HL-60/S4 treated with phorbol 12-myristate 13-acetate at 8.2 ng/mL for 4 days and 3 days (cell line): ENCODE results near the gene PRKG1.
"Not testable (repeated sequence)": the region's sequence is repeated elsewhere in the genome, so short reads cannot be mapped to it uniquely, and the experiment has no call there.

Experiments used
- in situ Hi-C: fragments of 300-500 bp; cut with MboI; formaldehyde crosslinking; loops from 2 replicates; pipeline ENCODE4 v1.15.0; 2022; ENCODE audit warnings: low sequenced_read_pairs

PRKG1 gene

DNA sequence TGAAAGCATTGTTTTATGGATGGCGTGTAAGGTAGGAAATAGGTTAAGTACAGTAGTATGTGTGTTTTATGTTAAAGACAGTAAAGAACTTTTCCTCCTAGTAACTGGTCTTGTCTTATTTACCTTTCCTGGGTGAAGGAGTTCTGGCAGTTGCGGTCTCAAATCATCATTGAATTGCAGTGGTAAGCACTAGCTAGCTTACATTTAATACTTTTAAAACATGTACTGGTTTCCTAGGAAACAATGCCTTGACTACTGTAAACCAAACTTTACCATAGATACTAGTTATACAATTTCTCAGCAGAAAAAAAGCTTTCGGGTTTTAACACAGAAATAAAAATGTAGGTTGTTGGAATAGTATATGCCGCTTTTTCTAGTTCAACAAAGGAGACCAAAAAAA, 37.7 kb downstream of the PRKG1 start:
- in situ Hi-C loops = no loop called here

- in situ Hi-C loops = no loop called here
These were observed 38.7 kb downstream of the PRKG1 start for GRCh38 chr10:51113007-51113406.

DNA sequence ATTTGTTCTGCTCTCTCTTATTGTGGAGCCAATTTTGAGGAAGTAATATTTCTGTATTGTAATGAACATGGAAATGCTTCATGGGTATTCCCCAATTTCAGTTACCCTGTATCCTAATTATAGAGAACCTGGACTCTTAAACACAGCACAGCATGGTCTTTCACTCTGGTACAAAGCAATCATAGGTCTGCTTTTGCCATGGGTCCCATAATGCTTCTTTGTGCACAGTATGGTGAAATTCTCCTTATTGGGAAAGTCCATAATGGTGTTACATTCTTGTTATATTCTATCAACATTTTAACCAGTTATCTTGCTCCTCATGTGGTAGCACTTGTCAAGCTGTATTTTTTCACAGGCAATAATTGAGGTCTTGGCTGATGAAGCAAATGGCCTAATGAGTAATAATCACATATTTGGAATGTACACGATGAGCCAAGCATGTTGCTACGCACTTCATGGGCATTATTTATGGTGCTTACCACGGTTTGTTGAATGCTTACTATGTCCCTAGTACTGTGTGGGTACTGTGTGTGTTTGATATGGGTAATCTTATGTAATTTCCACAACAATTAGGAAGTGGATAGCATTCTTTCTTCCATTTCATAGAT, 42.9 kb downstream of the PRKG1 start:
- in situ Hi-C loops = no loop called here

GRCh38 chr10:51117794-51118193, 43.5 kb downstream of the PRKG1 start:
- in situ Hi-C loops = no loop called here

GRCh38 chr10:51119441-51119840, 45.2 kb downstream of the PRKG1 start:
- in situ Hi-C loops = no loop called here

DNA sequence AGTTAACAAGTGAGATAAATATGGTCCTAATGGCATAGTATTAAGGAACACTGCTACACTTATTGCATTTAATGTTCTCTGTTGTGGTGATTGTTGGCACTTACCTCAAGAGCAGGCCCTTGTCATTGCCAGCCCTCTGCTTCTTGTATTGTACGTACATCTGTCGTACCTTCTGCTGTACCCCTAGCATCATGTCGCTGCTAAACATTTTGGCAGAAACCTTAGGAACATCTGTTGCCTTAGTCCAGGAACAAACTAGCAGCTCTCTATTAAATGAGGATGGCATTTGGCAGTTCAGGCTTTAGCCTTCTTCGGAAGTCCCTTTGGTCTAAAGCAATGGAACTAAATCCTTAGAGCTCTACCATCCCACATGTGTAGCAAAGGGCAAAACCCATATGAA, 47.6 kb downstream of the PRKG1 start:
- in situ Hi-C loops = no loop called here

DNA sequence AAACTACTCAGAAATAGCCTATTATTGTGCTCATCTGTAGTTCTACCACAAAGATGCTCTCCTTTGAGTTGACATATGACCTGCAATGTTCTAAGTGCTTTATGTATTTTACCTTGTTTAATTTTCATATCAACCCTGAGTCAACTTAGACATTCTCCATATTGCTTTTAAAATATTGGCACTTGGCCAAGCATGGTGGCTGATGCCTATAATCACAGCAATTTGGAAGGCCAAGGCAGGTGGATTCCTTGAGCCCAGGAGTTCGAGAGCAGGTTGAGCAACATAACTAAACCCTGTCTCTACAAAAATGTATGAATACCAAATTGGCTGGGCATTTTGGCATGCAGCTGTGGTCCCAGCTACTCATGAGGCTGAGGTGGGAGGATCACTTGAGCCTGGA, 50.6 kb downstream of the PRKG1 start:
- in situ Hi-C loops = no loop called here

DNA sequence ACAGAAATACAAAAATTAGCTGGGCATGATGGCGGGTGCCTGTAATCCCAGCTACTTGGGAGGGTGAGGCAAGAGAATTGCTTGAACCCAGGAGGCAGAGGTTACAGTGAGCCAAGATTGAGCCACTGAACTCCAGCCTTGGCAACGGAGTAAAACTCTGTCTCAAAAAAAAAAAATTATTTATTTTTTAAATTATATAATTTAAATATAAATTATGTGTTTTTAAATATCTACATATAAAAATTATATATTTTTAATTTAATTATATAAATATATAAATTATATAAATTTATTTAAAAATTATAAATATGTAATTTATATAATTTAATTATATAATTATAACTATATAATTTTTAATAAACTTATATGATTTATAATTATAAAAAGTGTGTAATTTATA, 51.2 kb downstream of the PRKG1 start:
- in situ Hi-C loops = no loop called here

GRCh38 chr10:51129946-51130544, 55.8 kb downstream of the PRKG1 start:
- in situ Hi-C loops = no loop called here

- in situ Hi-C loops = no loop called here
These were observed 63.7 kb downstream of the PRKG1 start for GRCh38 chr10:51137756-51138529.

DNA sequence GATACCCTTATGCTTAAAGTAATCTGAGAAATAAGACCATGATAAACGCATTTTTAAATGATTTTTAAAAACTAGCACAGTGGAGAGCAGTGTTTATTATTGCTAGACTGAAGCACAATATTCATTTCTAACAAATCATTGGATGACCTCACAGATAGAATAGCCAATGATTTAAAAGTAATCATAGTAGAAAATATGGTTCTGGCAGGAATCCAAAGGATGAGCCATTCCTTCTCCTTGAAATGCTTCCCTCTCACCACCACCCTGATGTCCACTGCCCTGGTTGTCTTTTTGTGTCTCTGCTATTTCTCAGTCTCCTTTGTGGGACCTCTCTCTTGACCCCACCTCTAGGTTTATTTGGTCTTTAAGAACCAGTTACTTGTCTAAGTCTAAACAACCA, 64.9 kb downstream of the PRKG1 start:
- in situ Hi-C loops = no loop called here

DNA sequence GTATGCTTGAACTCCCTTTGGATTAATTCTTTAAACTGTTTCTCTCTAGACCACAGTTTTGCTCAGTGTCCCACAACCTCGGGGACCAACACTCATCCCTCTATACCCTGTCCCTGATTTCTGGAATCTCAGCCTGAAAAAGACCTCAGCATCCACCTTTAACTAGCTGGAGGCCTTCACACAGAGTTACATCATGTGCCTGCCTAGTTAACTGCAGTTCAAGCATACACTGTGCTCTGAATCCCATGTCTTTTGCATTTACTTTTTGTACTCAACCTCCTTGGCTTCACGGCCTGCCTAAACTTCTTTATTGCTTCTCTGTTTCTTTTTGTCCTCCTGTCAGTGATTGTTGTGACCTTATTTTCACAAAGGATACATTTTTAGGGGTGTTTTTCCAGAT, 66.7 kb downstream of the PRKG1 start:
- in situ Hi-C loops = no loop called here

GRCh38 chr10:51144161-51144781, 70.0 kb downstream of the PRKG1 start:
- in situ Hi-C loops = no loop called here

- in situ Hi-C loops = no loop called here
These were observed 71.1 kb downstream of the PRKG1 start for GRCh38 chr10:51145375-51145774.

GRCh38 chr10:51147644-51148399, 73.5 kb downstream of the PRKG1 start:
- in situ Hi-C loops = no loop called here

- in situ Hi-C loops = no loop called here
These were observed 82.6 kb downstream of the PRKG1 start for GRCh38 chr10:51156926-51157325.

GRCh38 chr10:51158832-51159231, 84.5 kb downstream of the PRKG1 start:
- in situ Hi-C loops = no loop called here

- in situ Hi-C loops = no loop called here
These were observed 85.6 kb downstream of the PRKG1 start for GRCh38 chr10:51159841-51160240.

- in situ Hi-C loops = no loop called here
These were observed 87.7 kb downstream of the PRKG1 start for GRCh38 chr10:51162002-51162401.

DNA sequence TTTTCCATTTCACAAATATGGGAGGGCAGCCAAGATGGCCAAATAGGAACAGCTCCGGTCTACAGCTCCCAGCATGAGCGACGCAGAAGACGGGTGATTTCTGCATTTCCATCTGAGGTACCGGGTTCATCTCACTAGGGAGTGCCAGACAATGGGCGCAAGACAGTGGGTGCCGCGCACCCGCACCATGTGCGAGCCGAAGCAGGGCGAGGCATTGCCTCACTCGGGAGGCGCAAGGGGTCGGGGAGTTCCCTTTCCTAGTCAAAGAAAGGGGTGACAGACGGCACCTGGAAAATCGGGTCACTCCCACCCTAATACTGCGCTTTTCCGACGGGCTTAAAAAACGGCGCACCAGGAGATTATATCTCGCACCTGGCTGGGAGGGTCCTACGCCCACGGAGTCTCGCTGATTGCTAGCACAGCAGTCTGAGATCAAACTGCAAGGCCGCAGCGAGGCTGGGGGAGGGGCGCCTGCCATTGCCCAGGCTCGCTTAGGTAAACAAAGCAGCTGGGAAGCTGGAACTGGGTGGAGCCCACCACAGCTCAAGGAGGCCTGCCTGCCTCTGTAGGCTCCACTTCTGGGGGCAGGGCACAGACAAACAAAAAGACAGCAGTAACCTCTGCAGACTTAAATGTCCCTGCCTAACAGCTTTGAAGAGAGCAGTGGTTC, 89.2 kb downstream of the PRKG1 start:
- in situ Hi-C loops = not testable (repeated sequence)
